Common myeloid progenitor, CD34-positive (primary cell): ENCODE measurements around the gene RASGEF1C.

Experiments used
- CTCF ChIA-PET: fragments of 350-600 bp; sonication (Branson Sonifier 250); formaldehyde crosslinking; loops from one replicate; lab custom pipeline; 2021; ENCODE audit warnings: antibody characterized with exemption; lab: Charles Lee
- POLR2A ChIA-PET: fragments of 350-600 bp; sonication (Branson Sonifier 250); formaldehyde crosslinking; loops from one replicate; lab custom pipeline; 2021; ENCODE audit warnings: antibody characterized with exemption; lab: Charles Lee
- DNase-seq, 3 donors: peaks; one replicate each; pipeline versions ENCODE4 v3.0.0 to v3.0.0-alpha.2; 2013
- H3K27ac ChIP-seq, 2 experiments: 1 replicate in 1 of 2; 2 replicates in 1 of 2; pipeline ENCODE4 v1.7.0; 2013; ENCODE audit warnings: inconsistent platforms in 2 of 2, low read length in 2 of 2, mild to moderate bottlenecking in 2 of 2, low read depth in 1 of 2, moderate library complexity in 1 of 2; ENCODE audit not compliant: severe bottlenecking in 2 of 2, insufficient read depth in 1 of 2, poor library complexity in 1 of 2
- H3K27me3 ChIP-seq, 5 experiments: replicated peaks in 2 of 5; 1 replicate in 3 of 5; 2 replicates in 2 of 5; pipeline versions ENCODE4 v1.6.1 to v1.7.0; 2013; ENCODE audit warnings: low read length in 4 of 5, mild to moderate bottlenecking in 2 of 5, moderate library complexity in 2 of 5, inconsistent platforms in 1 of 5; ENCODE audit not compliant: insufficient read depth in 5 of 5, control insufficient read depth in 4 of 5
- H3K36me3 ChIP-seq, 4 experiments: 1 replicate in 2 of 4; 2 replicates in 2 of 4; pipeline versions ENCODE4 v1.6.1 to v1.7.0; 2013; ENCODE audit warnings: low read length in 3 of 4, control low read depth in 1 of 4, mild to moderate bottlenecking in 1 of 4; ENCODE audit not compliant: control insufficient read depth in 4 of 4, insufficient read depth in 4 of 4
- H3K4me1 ChIP-seq, 4 experiments: 1 replicate in 3 of 4; 2 replicates in 1 of 4; pipeline versions ENCODE4 v1.6.1 to v1.7.1; 2013; ENCODE audit warnings: low read length in 3 of 4, mild to moderate bottlenecking in 3 of 4, control low read depth in 1 of 4, inconsistent platforms in 1 of 4, moderate library complexity in 1 of 4; ENCODE audit not compliant: control insufficient read depth in 4 of 4, insufficient read depth in 4 of 4; ENCODE audit errors: control extremely low read depth in 1 of 4
- H3K4me3 ChIP-seq, 7 experiments: 1 replicate in 4 of 7; 2 replicates in 3 of 7; pipeline versions ENCODE4 v1.5.1 to v1.7.0; 2013; ENCODE audit warnings: mild to moderate bottlenecking in 7 of 7, low read length in 6 of 7, moderate library complexity in 6 of 7, inconsistent platforms in 2 of 7, low read depth in 2 of 7, control low read depth in 1 of 7; ENCODE audit not compliant: insufficient read depth in 4 of 7, control insufficient read depth in 1 of 7; ENCODE audit errors: extremely low read depth in 1 of 7
- H3K9me3 ChIP-seq, 5 experiments: 1 replicate in 4 of 5; 2 replicates in 1 of 5; pipeline versions ENCODE4 v1.6.1 to v1.7.1; 2013; ENCODE audit warnings: low read length in 4 of 5, mild to moderate bottlenecking in 2 of 5, inconsistent platforms in 1 of 5, low read depth in 1 of 5, moderate library complexity in 1 of 5; ENCODE audit not compliant: control insufficient read depth in 4 of 5, insufficient read depth in 2 of 5; ENCODE audit errors: control extremely low read depth in 1 of 5
- WGBS: methylation state at CpG from one replicate; pipeline ENCODE4 v1.1.5; 2013; ENCODE audit not compliant: insufficient coverage; 5-methylcytosine and 5-hydroxymethylcytosine counted together

The RASGEF1C gene

DNA sequence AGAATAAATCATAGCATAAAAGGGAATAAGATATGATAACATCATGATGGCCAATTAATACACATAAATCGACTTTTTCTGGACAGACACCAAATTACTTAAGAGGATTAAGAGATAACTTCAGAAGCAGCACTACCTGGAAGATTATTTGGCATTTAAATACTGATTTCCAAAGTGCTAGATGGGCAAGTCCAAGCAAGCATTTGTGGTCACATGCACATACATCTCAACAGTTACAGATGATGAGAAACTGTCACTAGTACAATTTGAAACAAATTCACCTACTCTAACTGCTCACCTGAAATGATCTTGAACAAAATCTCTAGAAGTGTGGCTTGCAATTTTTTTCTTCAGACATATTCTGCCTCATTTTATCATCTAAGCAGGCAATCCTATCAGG is 26.8 kb upstream of the RASGEF1C start:
- POLR2A ChIA-PET: no interaction called here
- Histone ChIP-seq H3K4me1 (no peaks in the 10 kb centered on the region), H3K9me3 (peaks cover 2 to 80% (median 33%) of the 10 kb centered on the region in 5 experiments), H3K27ac (no peak overlapping the region), H3K27me3 (no peaks in the 10 kb centered on the region), H3K36me3 (peaks cover 20 to 86% (median 61%) of the 10 kb centered on the region in 4 experiments), H3K4me3 (no peak overlapping the region)
- CTCF ChIA-PET: no interaction called here
- no CpG with 5 or more reads among the region's 1 CpG for WGBS
- no peak for DNase-seq

DNA sequence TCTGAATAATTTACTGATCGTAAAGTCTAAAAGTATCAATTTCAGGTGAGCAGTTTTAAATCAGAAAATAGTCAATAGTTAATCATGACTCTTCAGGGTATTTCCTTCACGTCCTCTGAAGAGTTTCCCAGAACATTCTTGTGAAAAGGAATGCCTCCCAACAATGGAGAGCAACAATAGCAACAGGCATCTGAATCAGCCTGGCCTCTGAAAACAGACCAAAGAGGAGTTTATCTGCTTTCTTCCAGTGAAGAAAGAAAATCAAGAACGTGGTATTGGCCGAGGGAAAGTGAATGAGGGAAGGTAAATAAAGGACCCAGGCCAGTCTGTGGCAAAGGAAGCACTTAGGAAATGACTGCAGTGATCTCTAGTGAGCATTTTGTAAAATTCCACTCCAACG is 26.1 kb upstream of the RASGEF1C start:
- H3K27me3 ChIP-seq: no peaks in the 10 kb centered on the region
- H3K9me3 ChIP-seq: peaks cover 2 to 75% (median 27%) of the 10 kb centered on the region in 5 experiments
- ChIA-PET CTCF (no interaction called here), POLR2A (no interaction called here)
- no peaks in the 10 kb centered on the region for H3K4me1 ChIP-seq
- H3K4me3 ChIP-seq: no peak overlapping the region
- 100% methylated on average over 5 of the region's 5 CpGs for WGBS
- DNase-seq: no peak
- no peak overlapping the region for H3K27ac ChIP-seq
- H3K36me3 ChIP-seq: peaks cover 20 to 85% (median 53%) of the 10 kb centered on the region in 4 experiments

DNA sequence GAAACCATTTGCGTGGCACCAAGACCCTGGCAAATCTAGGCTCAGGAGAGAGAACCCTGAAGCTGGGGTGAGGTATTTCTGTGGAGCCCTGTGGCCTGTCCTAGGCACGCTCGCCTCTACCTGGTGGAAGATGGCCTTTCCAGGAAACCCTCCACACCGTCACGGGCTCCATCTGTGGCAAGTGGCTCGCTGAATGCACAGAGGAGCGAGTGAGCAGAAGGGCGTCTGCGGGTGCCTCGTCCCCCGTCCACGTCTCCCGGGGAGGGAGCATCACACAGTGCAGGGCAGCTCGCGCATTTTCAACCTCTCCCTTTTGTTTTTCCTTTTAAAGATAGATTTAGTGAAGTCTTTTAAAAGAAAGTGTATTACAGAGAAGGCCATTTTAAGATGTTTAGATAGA is 25.3 kb upstream of the RASGEF1C start:
- H3K27ac ChIP-seq: no peak overlapping the region
- no peaks in the 10 kb centered on the region for H3K27me3 ChIP-seq
- peaks cover 2 to 74% (median 25%) of the 10 kb centered on the region in 5 experiments for H3K9me3 ChIP-seq
- H3K4me3 ChIP-seq: no peak overlapping the region
- H3K4me1 ChIP-seq: no peaks in the 10 kb centered on the region
- no peak for DNase-seq
- ChIA-PET POLR2A (no interaction called here), CTCF (no interaction called here)
- H3K36me3 ChIP-seq: peaks cover 20 to 81% (median 48%) of the 10 kb centered on the region in 4 experiments
- WGBS: 94% methylated on average over 9 of the region's 15 CpGs

DNA sequence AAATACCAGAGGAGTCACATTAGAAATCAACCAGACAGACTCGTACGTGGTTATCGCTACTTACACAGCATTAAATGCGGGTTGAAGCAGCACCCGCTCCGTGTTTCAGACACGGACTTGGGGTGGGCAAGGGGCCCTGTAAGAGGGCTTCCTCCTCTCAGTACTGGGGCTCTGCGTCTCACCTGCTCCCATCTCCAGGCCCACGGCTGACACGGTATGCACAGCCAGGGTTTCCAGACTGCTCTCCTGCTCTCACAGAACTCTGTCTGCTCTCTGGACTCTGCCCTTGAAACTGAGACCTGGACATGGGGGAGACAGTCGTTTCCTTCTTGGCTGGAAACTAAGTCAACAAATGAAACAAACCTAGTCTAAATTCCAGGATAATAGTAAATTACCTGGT is 24.7 kb upstream of the RASGEF1C start:
- CTCF ChIA-PET: no interaction called here
- Histone ChIP-seq H3K4me1 (no peaks in the 10 kb centered on the region), H3K27ac (no peak overlapping the region), H3K36me3 (peaks cover 16 to 76% (median 43%) of the 10 kb centered on the region in 4 experiments), H3K9me3 (peaks cover 2 to 72% (median 21%) of the 10 kb centered on the region in 5 experiments), H3K27me3 (no peaks in the 10 kb centered on the region), H3K4me3 (no peak overlapping the region)
- POLR2A ChIA-PET: no interaction called here
- no peak for DNase-seq
- 98% methylated on average over 9 of the region's 11 CpGs for WGBS

DNA sequence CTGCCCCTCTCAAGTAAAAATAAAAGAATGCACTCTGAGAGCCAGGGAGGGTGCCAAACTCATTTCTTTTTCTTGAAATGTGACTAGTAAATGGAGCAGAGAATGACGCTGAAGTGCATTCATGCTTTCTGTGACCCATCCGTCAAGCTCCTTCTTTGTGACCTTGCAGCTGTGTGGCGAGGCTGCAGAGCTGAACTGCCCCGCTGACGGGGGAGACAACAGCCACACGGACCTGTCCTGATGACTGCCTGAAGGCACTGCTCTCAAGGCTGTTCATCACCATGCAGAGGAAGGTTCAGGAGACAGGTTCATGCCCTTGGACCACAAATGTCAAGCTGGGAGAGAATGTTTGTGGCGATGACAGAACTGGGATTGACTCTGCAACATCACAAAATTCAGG is 21.0 kb upstream of the RASGEF1C start:
- CTCF ChIA-PET: no interaction called here
- POLR2A ChIA-PET: no interaction called here

DNA sequence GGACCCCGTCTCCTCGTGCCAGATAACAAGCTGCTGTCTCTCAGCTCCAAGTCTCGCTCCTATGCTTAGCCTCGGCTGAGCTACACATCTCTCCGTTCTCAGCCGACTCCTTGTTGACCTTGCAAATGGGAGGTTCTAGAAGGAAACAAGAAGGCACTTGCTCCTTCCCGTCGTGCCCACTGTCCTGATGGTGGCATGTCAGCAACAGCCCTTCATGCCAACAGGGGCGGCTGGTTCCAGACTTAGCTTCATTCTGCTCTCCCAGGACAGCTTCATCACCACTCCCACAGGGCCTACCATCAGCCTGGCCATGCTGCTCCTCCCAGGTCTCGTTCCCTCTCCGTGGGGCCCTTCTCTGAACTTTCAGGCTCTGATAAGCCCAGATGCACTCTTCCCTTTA is 13.0 kb upstream of the RASGEF1C start:
- Histone ChIP-seq H3K9me3 (peaks cover 3 to 59% (median 21%) of the 10 kb centered on the region in 5 experiments), H3K4me3 (no peak overlapping the region), H3K27me3 (no peaks in the 10 kb centered on the region), H3K36me3 (peaks cover 0 to 4% (median 0%) of the 10 kb centered on the region in 4 experiments), H3K27ac (no peak overlapping the region), H3K4me1 (no peaks in the 10 kb centered on the region)
- POLR2A ChIA-PET: no interaction called here
- no peak for DNase-seq
- CTCF ChIA-PET: no interaction called here
- WGBS: 98% methylated on average over 11 of the region's 11 CpGs

More for the DNA sequence above, 21.0 kb upstream of the RASGEF1C start:
- no peak overlapping the region for H3K27ac ChIP-seq
- no peaks in the 10 kb centered on the region for H3K4me1 ChIP-seq
- WGBS: 100% methylated on average over 7 of the region's 7 CpGs
- no peak for DNase-seq
- peaks cover 8 to 43% (median 17%) of the 10 kb centered on the region in 4 experiments for H3K36me3 ChIP-seq
- H3K9me3 ChIP-seq: peaks cover 2 to 65% (median 19%) of the 10 kb centered on the region in 5 experiments
- no peak overlapping the region for H3K4me3 ChIP-seq
- H3K27me3 ChIP-seq: no peaks in the 10 kb centered on the region

DNA sequence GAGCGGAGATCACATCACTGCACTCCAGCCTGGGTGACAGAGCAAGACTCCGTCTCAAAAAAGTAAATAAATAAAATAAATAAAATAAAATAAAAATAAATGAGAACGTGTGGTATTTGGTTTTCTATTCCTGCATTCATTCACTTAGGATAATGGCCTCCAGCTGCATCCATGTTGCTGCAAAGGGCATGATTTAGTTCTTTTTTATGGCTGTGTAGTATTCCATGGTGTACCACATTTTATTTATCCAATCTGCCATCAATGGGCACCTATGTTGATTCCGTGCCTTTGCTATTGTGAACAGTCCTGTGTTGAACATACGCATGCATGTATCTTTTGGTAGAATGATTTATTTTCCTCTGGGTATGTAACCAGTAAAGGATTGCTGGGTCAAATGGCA is 8.8 kb upstream of the RASGEF1C start:
- peaks cover 0 to 5% (median 1%) of the 10 kb centered on the region in 4 experiments for H3K4me1 ChIP-seq
- CTCF ChIA-PET: no interaction called here
- DNase-seq: no peak
- no peak overlapping the region for H3K4me3 ChIP-seq
- WGBS: 80% methylated on average over 1 of the region's 5 CpGs
- H3K27me3 ChIP-seq: no peaks in the 10 kb centered on the region
- H3K36me3 ChIP-seq: no peaks in the 10 kb centered on the region
- H3K9me3 ChIP-seq: peaks cover 1 to 43% (median 20%) of the 10 kb centered on the region in 5 experiments
- H3K27ac ChIP-seq: no peak overlapping the region
- POLR2A ChIA-PET: no interaction called here
